HS-5 (cell line): Measurements from ENCODE around the gene ANKLE1.

Experiments used
- DNase-seq: peaks from one replicate; pipeline ENCODE4 v3.0.0-alpha.2; 2012; ENCODE audit warnings: low read depth

The ANKLE1 gene, protein sequence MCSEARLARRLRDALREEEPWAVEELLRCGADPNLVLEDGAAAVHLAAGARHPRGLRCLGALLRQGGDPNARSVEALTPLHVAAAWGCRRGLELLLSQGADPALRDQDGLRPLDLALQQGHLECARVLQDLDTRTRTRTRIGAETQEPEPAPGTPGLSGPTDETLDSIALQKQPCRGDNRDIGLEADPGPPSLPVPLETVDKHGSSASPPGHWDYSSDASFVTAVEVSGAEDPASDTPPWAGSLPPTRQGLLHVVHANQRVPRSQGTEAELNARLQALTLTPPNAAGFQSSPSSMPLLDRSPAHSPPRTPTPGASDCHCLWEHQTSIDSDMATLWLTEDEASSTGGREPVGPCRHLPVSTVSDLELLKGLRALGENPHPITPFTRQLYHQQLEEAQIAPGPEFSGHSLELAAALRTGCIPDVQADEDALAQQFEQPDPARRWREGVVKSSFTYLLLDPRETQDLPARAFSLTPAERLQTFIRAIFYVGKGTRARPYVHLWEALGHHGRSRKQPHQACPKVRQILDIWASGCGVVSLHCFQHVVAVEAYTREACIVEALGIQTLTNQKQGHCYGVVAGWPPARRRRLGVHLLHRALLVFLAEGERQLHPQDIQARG

DNA sequence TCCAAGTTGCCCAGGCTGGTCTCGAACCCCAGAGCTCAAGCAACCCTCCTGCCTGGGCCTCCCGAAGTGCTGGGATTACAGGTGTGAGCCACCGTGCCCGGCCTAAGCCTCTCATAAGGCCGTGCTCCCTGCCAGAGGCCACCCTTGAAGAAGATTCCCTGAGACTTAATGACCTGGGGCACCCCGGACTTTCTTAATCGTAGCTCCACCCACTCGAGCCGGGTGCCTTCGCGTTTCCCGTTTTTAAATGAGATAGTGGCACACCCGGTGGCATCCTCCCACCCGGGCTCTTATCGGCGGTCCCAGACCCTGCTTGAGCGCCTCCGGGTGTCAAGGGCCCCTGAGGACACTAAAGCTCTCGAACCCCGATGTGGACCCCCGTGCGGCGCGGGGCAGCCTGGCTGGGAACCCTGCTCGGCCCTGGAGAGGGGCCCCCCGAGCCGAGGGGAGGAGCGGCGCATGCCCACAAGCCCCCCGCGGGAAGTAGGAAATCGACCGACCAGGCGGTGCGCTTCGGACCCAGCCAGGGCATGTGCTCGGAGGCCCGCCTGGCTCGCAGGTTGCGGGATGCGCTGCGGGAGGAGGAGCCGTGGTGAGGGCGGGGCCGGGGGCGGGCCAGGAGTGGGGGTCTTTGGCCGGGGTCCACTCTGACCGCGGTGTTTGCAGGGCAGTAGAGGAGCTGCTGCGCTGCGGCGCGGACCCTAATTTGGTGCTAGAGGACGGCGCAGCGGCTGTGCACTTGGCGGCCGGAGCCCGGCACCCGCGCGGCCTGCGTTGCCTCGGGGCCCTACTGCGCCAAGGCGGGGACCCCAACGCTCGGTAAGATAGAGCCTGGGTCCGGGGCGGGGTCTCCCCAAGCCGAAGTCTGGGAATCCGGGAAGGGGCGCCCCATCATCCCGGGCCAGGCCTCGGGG is at the start of gene ANKLE1:
Gene ANKLE1, plus strand, starts transcription at position 511 of the 914 bp plus-strand sequence. Its CDS starts 20 bp downstream, at position 531.
- no peak for DNase-seq

DNA sequence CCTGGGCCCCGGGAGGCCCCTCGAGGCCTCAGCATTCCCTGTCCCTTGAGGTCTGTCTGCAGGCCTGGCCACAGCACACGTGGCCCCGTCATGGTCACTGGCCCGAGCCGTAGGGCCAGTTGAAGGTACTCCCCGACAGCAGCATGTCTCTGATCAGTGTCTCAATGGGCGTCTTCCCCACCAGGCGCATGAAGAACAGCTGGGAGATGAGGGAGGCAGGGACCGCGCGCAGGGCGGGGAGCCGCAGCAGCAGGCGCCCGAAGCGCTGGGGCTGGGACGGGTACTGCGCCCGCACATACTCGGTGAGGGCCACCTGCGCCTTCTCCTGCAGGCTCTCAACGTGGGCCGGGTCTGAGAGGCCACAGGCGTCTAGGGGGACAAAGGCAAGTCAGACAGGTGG is 49.4 kb upstream of the ANKLE1 start:
- no peak for DNase-seq

DNA sequence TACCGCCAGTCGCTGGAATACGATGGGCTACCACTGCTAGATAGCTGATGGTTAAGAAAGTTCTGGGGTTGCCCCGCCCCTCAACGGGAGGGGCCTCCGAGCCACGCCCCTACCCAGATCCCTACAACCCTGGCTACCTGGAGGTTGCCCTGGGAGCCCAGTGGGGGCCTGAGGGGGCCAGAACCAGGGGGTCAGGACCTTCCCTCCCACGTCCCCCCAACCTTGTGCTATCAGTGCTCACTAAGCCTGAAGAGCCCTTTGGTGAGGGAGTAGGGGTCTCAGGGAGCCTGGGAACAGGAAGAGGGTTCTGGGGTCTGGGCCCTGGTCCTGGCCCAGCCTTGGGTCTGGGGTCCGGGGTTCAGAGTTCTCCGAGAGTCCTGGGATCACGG is 46.8 kb upstream of the ANKLE1 start:
- no peak for DNase-seq

DNA sequence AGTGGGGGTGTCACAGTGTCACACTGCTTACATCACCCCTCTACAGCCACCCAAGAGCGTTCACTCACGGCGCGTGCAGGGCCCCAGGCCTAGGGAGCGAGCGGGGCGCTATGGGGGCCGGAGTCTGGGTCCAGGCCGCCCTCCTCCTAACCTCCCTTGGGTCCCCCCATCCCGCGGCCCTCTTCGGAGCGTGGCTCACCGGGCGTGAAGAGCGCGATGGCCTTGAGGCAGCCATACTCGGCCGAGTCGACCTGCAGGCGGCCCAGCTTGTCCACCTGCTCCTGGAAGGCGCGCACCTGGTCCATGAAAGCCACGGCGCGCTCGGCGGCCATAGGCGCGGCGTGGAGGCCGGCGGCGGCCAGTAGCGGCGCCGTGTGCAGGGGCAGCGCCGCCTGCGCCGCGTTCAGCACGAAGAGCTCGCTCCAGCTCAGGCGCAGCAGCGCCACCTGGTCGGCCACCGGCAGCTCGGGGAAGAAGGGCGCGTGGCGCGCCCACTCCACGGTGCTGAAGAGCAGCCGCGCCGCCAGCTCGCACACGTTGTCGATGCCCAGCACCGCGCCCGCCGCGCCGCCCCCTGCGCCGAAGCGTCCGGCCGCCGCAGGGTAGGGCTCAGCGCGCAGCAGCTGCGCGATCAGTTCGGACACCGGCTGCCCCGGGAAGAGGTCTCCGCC is 46.3 kb upstream of the ANKLE1 start:
- DNase-seq = no peak

DNA sequence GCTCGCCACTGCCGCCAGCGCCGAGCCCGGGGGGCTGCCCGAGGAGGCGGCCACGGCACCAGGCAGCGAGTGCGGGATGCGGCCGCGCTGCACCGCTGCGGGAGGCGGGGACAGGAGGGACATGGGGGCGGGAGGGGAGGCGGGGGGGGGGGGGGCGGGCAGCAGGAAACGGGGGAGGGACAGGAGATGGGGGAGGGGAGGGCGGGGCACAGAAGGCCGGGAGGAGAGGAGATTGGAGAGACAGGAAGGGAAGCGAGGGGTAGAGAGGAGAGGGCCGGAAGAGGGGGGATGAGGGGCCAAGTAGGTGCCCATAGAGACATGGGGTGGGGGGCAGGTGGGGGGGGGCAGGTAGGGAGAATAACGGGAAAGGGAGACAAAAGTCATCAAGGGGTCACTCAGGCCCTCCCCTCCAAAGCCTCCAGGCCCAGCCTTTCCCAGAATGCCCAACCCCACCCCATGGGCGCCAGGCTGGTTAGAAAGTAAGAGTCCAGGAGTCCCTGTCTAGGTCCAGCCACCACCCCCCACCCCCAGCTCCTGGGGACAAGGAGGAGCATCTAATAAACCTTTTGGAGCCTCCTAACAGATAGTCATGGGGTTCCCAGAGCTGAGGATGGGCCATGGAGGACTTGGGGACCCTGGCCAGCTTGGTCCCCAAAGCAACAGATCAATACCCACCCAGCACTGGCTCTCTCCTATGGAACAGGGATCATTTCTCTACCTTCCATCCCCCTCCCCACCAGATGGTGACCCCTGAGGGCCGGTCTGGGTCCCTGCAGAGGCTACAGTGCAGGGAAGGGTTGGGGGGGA is 45.5 kb upstream of the ANKLE1 start:
- no peak for DNase-seq

DNA sequence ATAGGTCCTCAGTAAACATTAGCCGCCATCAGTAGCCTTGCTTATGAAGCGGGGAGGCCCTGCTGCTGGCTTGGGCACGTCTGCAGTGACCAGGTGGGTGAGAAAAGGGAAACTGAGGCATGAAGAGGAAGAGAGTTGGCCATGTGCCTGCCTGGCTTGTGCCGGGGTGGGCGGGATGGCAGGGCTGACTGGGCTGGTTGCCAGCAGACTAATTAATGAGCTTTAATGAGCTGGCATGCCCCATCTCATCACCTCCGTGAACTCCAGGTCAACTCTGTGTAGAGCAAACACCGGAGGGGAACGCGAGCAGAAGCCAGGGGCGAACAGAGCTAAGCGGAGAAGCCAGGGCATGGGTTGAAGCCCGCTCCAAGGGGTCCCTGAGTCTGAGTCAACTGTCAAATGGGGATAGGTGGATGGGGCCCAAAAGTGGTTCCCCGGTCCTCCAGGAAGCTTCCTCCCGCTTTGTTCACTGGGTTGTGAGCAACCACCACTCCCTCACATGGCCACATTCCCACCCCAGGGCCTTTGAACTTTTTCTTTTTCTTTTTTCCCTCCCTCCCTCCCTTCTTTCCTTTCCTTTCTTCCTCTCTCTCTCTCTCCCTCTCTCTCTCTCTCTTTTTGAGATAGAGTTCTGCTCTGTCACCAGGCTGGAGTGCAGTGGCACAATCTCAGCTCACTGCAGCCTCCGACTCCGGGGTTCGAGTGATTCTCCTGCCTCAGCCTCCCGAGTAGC is 44.7 kb upstream of the ANKLE1 start:
- DNase-seq = no peak

DNA sequence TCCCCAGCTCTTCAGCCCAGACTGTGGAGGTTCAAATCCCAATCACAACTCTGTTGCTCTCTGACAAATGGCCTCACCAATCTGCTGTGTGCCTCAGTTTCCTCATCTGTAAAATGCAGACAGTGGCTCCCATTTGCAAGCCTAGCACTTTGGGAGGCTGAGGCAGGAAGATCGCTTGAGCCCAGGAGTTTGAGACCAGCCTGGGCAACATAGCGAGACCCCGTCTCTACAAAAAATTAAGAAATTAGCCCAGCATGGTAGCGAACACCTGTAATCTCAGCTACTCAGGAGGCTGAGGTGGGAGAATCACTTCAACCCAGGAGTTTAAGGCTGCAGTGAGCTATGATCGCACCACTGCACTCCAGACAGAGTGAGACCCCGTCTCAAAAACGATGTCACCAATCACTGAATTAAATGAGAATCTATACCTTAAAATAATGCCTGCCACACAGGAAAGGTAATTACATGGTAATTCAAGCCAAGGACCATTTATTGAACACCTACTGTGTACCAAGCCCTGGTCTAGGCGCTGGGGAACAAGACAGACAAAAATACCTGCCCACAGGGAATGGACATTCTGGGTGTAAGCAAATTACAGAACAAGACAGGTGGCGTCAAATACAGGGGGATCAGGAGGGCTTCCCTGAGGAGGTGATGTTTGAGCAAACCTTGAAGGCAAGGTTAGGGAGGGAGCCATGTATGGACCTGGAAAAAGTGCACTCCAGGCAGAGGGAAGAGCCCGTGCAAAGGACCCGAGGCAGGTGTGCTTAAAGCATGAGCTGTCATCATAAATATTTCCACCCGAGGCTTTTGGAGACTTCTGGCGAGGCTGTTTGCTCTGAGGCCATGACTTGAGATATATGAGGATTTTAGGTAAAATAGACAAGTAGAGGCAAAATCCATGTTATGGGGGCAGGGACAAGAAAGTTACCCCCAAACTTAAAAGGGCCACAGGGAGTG is 43.7 kb upstream of the ANKLE1 start:
- DNase-seq = no peak

DNA sequence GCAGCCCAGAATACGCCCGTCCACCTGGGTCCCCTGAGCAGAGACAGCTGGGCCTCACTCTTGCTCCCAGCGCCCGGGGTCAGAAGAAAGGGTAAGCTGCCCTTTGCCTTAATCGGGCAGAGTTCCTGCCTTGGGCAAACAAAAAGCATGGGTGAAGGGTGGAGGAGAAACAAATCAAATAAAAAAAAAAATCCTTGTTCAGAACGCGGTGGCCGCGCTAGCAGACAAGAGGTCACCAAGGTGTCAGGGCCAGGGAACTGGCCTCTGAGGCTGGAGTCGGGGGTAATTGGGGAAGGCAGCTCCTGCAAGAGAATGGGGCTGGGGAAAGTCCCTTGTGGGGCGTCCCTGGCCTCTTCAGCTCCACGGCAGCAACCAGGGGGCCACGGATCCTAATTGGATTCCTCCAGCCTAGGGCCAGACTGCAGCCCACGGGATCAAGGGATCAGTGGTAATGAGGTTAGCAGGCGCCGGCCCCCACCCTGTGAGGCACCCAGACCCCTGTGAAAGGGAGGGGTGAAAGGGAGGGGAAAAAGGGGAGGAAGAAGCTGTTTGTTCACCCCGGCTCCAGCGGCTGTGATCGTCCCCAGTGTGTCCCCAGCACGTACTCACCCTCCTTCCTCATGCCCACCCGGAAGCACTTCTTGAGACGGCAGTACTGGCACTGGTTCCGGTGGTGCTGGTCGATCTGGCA is 41.5 kb upstream of the ANKLE1 start:
- no peak for DNase-seq

DNA sequence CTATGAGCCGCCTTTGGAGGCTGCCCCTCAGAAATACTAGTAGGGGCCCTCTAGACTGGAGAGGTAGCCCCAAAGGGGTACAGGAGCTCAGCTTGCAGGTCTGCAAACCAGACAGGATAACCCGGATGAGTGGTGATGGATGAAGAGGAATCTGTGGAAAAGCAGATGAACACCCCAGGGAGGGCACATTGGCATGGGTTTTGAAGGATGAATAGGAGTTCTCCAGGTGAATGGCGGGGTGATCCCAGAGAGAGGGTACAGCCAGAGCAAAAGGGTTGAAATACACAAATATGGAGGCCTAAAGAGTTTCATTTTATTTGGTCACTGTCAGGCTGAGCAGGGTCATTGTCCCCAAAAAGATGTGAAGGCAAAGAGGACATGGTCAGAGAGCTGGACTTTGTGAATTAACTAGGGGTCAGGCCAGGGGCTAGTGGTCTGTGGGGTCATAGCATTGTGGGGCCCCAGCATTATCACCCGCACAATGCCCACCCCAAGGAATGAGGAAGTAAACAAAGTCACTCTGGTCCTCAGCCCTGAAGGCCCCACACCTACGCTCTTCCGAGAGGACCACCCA is 40.8 kb upstream of the ANKLE1 start:
- no peak for DNase-seq

DNA sequence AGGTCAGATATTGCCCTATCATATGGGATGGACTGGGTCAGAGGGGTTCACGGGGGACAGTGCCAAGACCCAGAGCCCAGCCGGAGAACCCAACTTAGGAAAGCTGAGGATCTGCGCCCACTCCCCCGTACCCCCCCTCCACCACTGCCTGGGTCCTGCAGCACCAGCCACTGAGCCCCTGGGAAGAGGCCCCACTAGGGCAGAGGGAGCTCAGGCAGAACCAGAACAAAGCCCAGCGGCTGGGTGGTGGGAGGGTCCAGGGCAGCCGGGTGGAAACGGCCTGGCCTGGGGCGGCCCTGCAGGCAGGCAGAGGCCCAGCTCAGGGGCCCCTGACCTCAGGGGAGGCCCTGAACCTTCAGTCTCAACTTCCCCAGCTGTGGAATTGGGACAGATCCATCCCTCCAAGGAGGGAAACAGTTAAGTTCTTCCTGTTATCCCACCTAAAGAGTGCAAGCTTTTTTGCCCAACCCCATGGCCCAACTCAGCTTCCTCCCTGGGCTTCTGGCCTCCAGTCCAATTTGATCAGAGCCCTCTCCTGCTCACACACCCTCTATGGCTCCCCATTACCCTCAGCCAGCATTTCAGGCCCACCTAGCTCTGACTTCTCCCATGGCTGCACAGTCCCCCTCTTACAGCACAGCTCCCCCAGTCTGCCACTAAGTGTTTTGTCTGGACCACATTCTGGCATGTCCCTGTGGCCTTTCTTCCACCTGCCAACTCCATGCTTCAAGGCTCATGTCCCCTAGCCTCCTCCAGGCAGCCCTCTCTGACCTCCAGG is 39.1 kb upstream of the ANKLE1 start:
- no peak for DNase-seq

DNA sequence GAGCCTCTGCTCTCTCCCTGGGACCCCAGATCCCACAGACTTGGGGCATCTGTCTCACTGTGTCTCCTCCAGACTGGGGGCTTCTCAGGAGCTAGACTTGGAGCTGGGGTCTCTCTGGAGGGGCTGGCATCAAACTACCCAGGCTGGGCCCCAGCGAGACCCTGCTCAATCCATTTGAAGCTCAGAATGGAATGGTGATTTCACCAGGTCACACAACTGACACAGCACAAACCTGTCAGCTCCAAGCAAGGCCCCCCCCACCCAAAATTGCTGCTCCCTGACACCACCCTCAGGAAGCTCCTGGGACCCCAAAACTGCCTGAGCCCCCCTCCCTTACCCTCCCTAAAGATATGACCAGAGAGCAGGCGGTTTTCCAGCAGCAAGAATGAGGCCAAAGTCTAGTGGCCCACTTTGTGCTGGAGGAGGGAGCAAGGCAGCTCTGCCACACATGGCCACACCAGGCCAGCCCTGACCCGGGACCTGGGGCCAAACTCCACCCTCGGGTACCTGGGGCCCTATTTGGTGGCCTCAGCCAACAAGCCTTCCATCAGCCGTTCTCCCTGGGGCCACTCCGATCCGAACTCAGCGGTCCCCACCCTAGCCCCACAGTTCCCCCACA is 38.4 kb upstream of the ANKLE1 start:
- no peak for DNase-seq

DNA sequence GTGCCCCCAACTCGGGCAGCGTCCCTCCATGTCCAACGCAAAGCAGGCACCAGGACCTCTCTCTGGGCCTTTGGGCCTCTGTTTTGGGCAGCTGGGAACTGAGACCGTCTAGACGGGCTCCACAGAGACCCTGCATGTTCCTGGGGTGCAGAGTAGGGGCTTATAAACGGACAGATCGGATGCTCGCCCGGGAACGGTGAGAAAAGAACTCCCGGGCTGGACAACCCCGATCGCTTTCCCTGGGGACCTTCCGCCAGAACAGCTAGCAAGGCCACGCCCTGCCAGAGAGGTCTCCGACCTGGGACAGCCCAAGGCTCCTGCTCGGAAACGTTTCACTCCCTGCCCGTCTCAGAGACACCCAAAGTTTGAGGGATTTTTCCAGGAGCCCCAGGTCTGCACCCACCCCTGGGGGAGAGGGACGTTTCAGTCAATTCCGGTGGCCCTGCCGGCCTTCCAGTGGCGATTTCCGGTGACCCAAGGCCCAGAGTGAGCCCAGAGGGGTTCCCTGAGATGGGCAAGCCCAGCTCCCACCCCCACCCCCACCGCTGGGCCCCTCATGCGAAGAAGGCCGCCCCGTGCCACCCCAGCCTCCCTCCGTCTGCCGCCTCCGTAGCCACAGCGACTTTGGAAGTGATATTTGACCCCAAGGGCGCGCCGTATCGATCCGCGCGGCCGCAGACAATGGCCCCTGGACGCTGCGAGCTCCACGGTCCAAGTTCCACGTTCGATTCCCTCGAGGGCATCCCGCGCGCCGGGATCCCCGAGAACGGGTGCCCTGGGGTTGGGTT is 37.7 kb upstream of the ANKLE1 start:
- DNase-seq = no peak

DNA sequence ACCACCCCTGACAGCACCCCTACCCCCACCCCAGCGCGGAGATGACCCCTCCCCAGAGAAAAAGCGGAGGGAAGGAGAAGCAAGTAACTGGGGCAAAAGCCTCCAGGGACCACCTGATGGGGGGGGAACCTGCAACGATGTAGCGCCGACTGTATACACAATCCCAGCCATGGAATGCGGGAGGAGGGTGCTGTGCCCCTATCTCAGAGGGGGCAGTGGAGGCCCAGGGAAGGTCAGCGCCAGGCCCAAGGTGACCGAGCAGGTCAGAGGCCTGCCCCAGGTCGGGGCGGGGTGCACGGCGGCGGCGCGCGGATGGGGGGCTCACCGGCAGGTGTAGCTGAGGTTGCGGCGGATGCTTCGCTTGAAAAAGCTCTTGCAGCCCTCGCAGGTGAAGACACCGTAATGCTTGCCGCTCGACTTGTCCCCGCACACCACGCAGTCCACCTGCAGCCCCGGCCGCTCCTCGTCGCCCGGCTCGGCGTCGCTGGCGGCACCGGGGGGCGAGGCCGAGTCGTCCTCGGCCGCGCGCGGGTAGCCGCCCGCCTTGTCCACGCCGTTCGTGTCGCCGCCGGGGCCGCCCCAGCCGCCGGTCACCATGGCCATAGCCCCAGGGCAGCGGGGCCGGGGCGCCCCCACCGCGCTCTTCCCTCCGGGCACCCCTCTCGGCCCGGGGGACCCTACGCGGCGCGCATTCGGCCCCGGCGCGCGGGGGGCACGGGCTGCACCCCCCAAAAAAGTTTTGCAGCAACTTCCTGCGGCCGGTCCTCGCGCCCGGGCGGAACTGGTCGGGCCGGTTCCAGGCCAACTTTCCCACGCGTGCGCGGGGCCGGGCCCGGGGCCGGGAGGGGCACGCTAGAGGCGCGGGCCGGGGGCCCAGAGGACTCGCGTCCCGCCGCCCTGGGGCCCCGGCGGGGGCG is 36.8 kb upstream of the ANKLE1 start:
- DNase-seq = no peak

DNA sequence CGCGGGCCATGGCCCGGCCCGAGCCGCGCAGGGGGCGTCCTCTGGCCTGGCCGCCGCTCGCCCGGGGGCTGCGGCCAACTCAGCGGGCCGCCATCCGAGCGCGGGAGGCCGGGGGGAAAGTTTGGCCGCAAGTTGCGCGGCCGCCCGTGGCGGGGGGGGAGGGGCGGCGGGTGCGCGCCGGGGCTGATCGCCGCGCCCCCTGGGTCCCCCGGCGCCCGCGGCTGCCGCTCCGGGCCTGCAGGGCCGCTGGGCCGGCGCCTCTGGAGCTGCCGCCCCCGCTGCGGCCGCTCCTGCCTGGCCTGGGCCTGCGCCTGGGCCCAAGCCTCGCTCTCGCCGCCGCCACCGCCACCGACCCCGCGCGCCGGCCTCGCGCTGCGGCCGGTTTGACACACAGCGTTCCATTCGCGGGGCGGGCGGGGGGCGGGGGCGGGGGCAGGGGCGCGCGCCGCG is 36.1 kb upstream of the ANKLE1 start, which contains the start of gene NR2F6:
Gene NR2F6, minus strand, starts transcription at position 385 of the 450 bp plus-strand sequence. CDS start 699 bp downstream, outside the sequence.
- DNase-seq = no peak
